NCI-H526 treated with DMSO at 0.1 percent for 48 hours (cell line): ENCODE measurements around the gene TPRG1L.

Source experiments
- DNase-seq: peaks from one replicate; lab custom pipeline; 2025; lab: John Stamatoyannopoulos, UW

The TPRG1L gene

GRCh38 chr1:3593745-3594144 is 31.1 kb upstream of the TPRG1L start:
- no peak for DNase-seq

- no peak for DNase-seq
Measured at GRCh38 chr1:3594706-3595377, 30.0 kb upstream of the TPRG1L start.

- DNase-seq: no peak
Measured at GRCh38 chr1:3595949-3596348, 28.9 kb upstream of the TPRG1L start.

- no peak for DNase-seq
Measured at GRCh38 chr1:3596663-3597598, 27.9 kb upstream of the TPRG1L start.

GRCh38 chr1:3597599-3597964 is 27.2 kb upstream of the TPRG1L start:
- DNase-seq: no peak

GRCh38 chr1:3598051-3598491 is 26.7 kb upstream of the TPRG1L start:
- DNase-seq: no peak

- DNase-seq: no peak
Measured at GRCh38 chr1:3598522-3599285, 26.1 kb upstream of the TPRG1L start.

- no peak for DNase-seq
Measured at GRCh38 chr1:3599286-3599811, 25.5 kb upstream of the TPRG1L start.

- DNase-seq: no peak
Measured at GRCh38 chr1:3599816-3600215, 25.0 kb upstream of the TPRG1L start.

- DNase-seq: no peak
Measured at GRCh38 chr1:3600354-3600753, 24.5 kb upstream of the TPRG1L start.

GRCh38 chr1:3601743-3602142 is 23.1 kb upstream of the TPRG1L start:
- no peak for DNase-seq

- no peak for DNase-seq
Measured at GRCh38 chr1:3602375-3602774, 22.4 kb upstream of the TPRG1L start.

GRCh38 chr1:3603156-3603555 is 21.7 kb upstream of the TPRG1L start:
- DNase-seq: no peak

GRCh38 chr1:3603571-3604467 is 21.0 kb upstream of the TPRG1L start:
- DNase-seq: no peak

- DNase-seq: no peak
Measured at GRCh38 chr1:3604468-3604974, 20.3 kb upstream of the TPRG1L start.

GRCh38 chr1:3604997-3605823 is 19.6 kb upstream of the TPRG1L start:
- DNase-seq: no peak

- no peak for DNase-seq
Measured at GRCh38 chr1:3606779-3607702, 17.8 kb upstream of the TPRG1L start.

GRCh38 chr1:3607703-3608065 is 17.1 kb upstream of the TPRG1L start:
- no peak for DNase-seq

- DNase-seq: no peak
Measured at GRCh38 chr1:3608154-3608553, 16.7 kb upstream of the TPRG1L start.
